GM12891 (cell line): ENCODE data around the gene BPIFB4.

Experiments used
- DNase-seq: peaks from one replicate; pipeline ENCODE4 v3.0.0; 2011; ENCODE audit warnings: low spot score; ENCODE audit not compliant: insufficient read length
- FAIRE-seq: peaks from 2 replicates; lab custom pipeline; 2011; peaks lifted over from hg19 to GRCh38; lab: Jason Lieb, UNC
- PAX5 ChIP-seq: IDR thresholded peaks from 2 replicates; pipeline ENCODE4 v1.6.1; 2011; ENCODE audit warnings: low read length, moderate library complexity, mild to moderate bottlenecking; ENCODE audit not compliant: insufficient read depth, severe bottlenecking
- POLR2A ChIP-seq: IDR thresholded peaks from 2 replicates; pipeline ENCODE4 v1.6.1; 2011; ENCODE audit warnings: low read depth, low read length, control low read depth
- POLR2AphosphoS5 ChIP-seq: IDR thresholded peaks from 2 replicates; pipeline ENCODE4 v1.6.1; 2011; ENCODE audit warnings: low read depth, low read length, control low read depth
- POU2F2 ChIP-seq: IDR thresholded peaks from 2 replicates; pipeline ENCODE4 v1.6.1; 2011; ENCODE audit warnings: low read depth, mild to moderate bottlenecking, control low read depth, low read length, moderate library complexity
- SPI1 ChIP-seq: IDR thresholded peaks from 2 replicates; pipeline ENCODE4 v1.6.1; 2011; ENCODE audit warnings: low read depth, low read length, control low read depth
- TAF1 ChIP-seq: IDR thresholded peaks from 2 replicates; pipeline ENCODE4 v1.6.1; 2011; ENCODE audit warnings: low read depth, low read length, control low read depth

Gene BPIFB4

DNA sequence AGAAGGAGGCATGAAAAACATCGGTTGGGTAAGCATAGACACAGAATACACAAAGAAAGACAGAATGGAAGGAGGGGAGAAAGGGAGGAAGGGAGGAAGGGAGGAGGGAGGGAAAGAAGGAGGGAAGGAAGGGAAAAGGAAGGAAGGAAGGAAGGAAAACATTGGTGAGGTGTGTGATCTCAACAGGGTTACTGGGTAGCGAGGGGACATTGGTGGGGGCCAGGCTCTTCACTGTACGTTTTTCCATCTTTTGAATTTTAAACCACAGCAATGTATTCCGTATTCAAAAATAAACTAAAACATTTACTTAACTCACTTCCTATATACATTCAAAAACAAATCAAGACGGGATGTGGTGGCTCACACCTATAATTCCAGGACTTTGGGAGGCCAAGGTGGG, 67.9 kb downstream of the BPIFB4 start:
- FAIRE-seq (no peak), DNase-seq (no peak)
- no peak for TF ChIP-seq POU2F2
- TF ChIP-seq POLR2A, result no peak
- no peak for TF ChIP-seq TAF1
- TF ChIP-seq SPI1, result no peak
- no peak for TF ChIP-seq POLR2AphosphoS5
- TF ChIP-seq PAX5, result no peak

DNA sequence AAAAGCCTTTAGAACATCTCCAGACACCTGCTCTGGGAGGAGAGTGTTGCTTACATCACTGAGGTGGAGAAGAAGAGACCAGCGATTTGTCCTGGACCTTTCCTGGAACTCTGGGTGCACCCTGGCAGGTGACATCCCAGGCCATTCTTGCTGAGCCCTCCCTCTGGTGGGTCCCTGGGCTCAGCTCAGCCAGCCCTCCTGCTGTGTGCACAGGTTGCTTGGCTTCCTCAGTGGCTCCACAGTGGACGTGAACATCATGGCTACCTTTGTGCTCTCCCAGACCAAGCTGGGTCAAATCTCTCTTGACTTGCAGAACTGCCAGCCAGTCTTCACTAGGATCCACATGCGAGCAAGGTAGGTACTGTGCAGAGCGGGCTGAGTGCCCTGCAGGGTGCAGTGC, 68.6 kb downstream of the BPIFB4 start:
- FAIRE-seq, result no peak
- DNase-seq, result no peak
- no peak for TF ChIP-seq POLR2AphosphoS5
- TF ChIP-seq POLR2A, result no peak
- TF ChIP-seq TAF1, result no peak
- TF ChIP-seq POU2F2, result no peak
- no peak for TF ChIP-seq SPI1
- TF ChIP-seq PAX5, result no peak

DNA sequence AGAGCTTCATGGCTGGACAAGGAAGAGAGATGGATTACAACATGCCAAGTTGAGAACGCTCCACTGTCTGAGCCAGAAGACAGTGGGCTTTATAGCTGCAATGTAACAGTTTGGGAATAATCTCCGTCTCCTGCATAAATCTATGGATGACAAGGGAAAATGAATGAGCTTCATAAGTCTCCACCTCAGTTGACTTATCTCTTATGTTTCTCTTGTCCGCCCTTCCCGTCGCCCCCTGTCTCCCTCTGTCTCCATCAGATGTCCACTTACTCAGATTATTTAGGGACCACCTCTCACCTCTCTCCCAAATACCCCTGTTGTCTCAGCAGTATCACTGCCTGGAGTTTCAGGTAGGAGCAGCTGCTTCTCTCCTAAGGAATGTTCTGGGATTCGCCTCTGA, 74.8 kb downstream of the BPIFB4 start:
- no peak for FAIRE-seq
- no peak for TF ChIP-seq POLR2AphosphoS5
- no peak for TF ChIP-seq POU2F2
- no peak for TF ChIP-seq SPI1
- no peak for TF ChIP-seq POLR2A
- no peak for TF ChIP-seq PAX5
- no peak for TF ChIP-seq TAF1

DNA sequence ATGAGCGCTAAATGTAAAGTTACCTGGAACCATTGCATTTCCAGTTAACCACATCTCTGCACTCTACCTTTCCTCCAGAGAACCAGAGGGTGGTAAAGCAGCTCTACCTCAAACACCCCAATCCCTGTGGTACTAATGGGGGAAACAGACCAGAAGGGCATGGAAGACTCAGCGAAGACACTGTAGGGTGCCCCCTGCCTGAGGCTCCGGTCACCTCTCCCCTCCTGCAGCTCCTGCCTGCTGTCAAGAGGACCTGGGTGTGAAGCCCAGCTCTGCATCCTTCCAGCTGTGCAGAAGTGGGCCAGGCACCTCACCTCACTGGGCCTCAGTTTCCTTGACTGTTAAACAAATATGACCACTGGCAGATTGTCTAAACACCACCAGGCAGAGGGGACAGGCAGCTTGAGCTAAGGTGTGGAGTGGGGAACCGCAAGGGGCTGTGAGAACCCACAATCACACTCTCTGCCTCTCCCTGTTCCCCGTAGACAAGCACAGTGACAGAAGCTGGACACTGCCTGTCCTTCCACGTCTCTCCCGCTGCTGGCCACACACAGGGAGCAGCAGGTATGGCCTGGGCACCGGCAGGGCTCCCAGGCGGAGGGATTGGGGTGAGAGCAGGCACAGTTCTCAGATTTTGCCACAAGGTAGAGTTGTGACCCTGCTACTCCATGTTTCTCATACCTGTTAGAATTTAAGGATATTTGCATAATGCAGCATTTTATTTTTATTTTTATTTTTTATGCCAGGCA, 79.4 kb downstream of the BPIFB4 start:
- DNase-seq, result no peak
- FAIRE-seq, result no peak
- TF ChIP-seq POLR2A (no peak), TAF1 (no peak), SPI1 (no peak), PAX5 (no peak), POU2F2 (no peak), POLR2AphosphoS5 (no peak)

More for the DNA sequence above, 74.8 kb downstream of the BPIFB4 start:
- DNase-seq, result no peak

DNA sequence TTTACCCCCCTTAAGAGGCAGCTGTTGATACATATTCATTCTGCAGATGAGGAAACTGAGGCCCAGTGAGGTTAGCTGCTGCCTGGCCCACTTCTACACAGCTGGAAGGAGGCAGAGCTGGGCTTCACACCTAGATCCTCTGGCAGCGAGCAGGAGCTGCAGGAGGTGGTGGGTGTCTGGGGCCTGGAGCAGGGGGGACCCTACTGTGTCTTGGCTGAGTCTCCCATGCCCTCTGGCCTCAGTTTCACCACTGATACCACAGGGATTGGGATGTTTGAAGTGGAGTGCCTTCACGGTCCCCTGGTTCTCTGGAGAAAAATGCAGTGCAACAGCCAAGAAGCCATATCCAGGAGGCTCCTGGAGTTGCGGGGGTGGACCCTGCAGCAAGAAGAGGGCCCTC, 80.3 kb downstream of the BPIFB4 start:
- no peak for TF ChIP-seq POLR2AphosphoS5
- no peak for TF ChIP-seq PAX5
- no peak for TF ChIP-seq SPI1
- TF ChIP-seq TAF1, result no peak
- no peak for TF ChIP-seq POU2F2
- TF ChIP-seq POLR2A, result no peak
- no peak for FAIRE-seq
- no peak for DNase-seq

DNA sequence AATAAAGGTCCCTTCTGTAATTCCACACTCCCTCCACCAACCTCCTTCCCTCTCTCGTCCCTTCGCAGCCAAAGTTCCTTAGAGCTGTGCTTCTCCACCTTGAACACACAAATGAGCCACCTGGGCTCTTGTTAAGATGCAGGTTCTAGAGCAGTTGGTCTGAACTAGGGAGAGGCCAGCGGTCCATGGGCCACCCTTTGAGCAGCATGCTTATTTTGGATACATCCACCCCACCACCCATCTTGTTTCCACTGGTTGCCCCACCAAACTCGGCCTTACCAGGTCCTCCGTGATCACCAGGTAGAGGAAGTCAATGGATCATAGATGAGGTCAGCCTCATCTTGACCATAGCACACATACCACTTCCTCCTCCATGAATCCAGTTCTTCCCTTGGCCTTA, 81.2 kb downstream of the BPIFB4 start:
- FAIRE-seq (no peak), DNase-seq (no peak)
- TF ChIP-seq SPI1, result no peak
- TF ChIP-seq TAF1, result no peak
- TF ChIP-seq POLR2AphosphoS5, result no peak
- no peak for TF ChIP-seq POLR2A
- TF ChIP-seq PAX5, result no peak
- TF ChIP-seq POU2F2, result no peak
